D721Med (cell line): ENCODE measurements around the gene SNRK.

Experiments used
- DNase-seq: peaks from one replicate; pipeline ENCODE4 v3.0.0; 2011; ENCODE audit warnings: low spot score; ENCODE audit not compliant: insufficient read length
- FAIRE-seq: peaks from 2 replicates; lab custom pipeline; 2011; peaks lifted over from hg19 to GRCh38; lab: Jason Lieb, UNC
- TF ChIP-seq, protein P1 (sequence below): IDR thresholded peaks from 2 replicates; pipeline ENCODE4 v1.5.1; 2012; ENCODE audit warnings: mild to moderate bottlenecking, control low read depth; ENCODE audit not compliant: insufficient read depth; ENCODE audit errors: missing control alignments

Gene SNRK

DNA sequence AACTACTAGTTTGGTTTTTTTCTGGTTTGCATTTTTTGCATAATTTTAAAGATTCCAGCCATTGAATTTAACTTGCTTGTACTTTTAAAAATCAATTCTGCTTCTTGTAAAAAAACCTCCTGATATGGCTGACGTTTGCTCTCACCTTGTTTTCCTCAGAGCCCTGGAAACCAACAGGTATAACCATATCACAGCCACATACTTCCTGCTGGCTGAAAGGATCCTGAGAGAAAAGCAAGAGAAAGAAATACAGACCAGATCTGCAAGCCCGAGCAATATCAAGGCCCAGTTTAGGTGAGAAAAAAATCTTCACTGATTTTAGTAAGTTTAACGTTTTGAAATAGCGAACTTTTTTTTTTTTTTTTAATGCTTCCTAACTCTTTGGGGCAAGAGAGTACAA, 56.8 kb downstream of the SNRK start:
- DNase-seq: no peak
- TF ChIP-seq, protein P1, sequence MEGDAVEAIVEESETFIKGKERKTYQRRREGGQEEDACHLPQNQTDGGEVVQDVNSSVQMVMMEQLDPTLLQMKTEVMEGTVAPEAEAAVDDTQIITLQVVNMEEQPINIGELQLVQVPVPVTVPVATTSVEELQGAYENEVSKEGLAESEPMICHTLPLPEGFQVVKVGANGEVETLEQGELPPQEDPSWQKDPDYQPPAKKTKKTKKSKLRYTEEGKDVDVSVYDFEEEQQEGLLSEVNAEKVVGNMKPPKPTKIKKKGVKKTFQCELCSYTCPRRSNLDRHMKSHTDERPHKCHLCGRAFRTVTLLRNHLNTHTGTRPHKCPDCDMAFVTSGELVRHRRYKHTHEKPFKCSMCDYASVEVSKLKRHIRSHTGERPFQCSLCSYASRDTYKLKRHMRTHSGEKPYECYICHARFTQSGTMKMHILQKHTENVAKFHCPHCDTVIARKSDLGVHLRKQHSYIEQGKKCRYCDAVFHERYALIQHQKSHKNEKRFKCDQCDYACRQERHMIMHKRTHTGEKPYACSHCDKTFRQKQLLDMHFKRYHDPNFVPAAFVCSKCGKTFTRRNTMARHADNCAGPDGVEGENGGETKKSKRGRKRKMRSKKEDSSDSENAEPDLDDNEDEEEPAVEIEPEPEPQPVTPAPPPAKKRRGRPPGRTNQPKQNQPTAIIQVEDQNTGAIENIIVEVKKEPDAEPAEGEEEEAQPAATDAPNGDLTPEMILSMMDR: no peak
- FAIRE-seq: no peak

DNA sequence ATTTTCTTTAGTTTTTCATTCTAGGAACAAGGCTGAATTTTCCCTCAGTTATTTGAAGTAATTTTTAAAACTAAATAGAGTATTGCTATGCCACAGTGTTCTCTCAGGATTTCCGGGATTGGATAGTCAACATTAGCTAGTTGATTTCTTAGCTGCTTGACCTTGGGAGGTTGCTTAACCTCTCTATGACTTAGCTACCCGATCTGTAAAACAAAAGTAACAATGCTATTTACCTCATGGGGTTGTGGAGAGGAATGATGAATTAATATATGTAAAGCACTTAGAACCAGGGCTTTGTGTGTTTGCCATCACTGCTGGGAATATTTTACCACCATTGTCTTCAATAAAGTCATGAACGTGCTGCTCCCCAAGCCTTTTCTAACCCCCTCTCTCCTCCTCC, 57.5 kb downstream of the SNRK start:
- FAIRE-seq (no peak), DNase-seq (no peak)
- TF ChIP-seq, protein P1: no peak

DNA sequence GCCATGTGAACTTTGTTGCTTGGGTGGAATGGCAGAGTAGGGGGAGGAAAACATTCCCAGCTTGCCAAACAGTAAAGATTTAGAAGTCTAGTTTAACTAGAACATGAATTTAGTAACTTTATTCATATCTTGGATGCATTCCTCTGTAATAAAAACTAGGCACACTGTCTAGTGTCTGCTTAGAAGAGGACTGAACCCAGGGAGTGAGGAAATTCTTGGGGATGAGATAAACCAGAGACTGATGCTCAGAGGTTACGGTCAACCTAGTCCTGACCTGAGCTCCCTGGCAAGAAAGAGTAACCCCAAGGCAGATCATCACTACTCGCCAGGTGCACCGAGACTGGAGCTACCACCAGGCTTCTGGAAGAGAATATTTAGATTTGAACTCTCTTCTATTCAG, 58.2 kb downstream of the SNRK start:
- TF ChIP-seq, protein P1: no peak
- FAIRE-seq: no peak

DNA sequence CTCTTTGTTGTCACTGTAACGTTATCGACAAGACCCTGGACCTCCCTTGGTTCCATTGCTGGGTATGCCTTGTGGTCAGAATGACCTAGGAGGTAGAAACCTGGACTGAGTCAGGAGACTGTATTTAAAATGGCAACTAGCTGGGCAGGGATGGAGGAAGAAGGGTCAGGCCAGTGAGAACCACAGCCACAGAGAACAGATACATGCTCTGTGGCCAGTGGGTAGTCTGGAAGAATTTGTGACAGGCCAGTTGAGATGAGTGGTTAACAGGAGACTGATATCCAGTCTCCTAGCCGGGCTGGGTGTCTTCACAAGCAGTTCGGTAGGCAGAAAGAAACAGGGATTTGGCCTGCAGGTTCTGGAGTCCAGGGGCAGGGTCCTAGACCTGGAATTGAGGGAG, 58.9 kb downstream of the SNRK start:
- TF ChIP-seq, protein P1: no peak

More for the DNA sequence above, 58.2 kb downstream of the SNRK start:
- no peak for DNase-seq

DNA sequence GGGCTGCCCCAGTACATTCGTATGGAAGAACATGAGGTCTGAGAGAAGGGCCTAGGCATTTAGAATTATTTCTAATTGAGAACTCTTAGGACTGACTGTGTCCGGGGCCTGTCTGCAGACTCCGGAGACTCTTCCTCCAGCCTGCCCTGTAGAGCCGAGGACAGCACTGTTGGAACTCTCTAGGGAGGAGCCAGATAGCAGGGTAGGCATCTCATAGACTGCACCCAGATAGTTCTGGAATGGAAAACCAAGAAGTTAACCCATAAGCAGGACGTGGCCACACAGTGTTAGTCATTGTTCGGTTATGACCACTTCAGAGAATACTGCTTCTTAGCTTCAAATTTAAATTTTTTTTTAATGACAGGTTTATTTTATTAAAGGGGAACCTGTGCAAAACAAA, 59.5 kb downstream of the SNRK start:
- DNase-seq: no peak
- FAIRE-seq: no peak
- TF ChIP-seq, protein P1: no peak

More for the DNA sequence above, 58.9 kb downstream of the SNRK start:
- FAIRE-seq: no peak
- DNase-seq: no peak

DNA sequence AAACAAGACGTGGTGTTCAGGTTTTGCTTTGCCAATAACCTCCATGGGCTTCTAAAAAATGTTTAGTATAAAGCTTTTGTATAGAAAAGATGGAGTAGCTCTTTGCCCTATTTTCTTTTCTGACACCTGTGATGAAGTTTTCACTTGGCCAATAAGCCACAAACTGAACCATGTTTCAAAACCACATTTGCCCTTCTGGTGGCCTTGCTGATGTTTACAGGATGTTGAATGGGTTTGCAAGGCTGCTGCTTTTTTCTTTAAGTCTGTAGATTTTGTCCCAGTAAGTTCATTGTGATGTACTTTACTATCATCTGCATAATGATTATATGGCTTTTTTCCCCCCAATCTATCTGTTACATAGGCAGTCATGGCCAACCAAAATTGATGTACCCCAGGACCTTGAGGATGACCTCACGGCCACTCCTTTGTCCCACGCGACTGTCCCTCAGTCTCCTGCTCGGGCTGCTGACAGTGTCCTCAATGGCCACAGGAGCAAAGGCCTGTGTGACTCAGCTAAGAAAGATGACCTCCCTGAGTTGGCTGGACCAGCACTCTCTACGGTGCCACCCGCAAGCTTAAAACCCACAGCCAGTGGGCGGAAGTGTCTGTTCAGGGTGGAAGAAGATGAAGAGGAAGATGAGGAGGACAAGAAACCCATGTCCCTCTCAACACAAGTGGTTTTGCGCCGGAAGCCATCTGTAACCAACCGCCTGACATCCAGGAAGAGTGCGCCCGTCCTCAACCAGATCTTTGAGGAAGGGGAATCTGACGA, 60.8 kb downstream of the SNRK start:
- no peak for DNase-seq
- TF ChIP-seq, protein P1: no peak
- FAIRE-seq: no peak

DNA sequence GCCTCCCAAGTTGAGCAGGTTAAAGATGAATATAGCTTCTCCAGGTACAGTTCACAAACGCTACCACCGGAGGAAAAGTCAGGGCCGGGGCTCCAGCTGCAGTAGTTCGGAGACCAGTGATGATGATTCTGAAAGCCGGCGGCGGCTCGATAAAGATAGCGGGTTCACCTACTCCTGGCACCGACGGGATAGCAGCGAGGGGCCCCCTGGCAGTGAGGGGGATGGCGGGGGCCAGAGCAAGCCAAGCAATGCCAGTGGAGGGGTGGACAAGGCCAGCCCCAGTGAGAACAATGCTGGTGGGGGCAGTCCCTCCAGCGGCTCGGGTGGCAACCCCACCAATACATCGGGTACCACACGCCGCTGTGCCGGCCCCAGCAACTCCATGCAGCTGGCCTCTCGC, 61.4 kb downstream of the SNRK start:
- TF ChIP-seq, protein P1: no peak
- FAIRE-seq: no peak
- DNase-seq: no peak
